D721Med (cell line): ENCODE measurements around the gene ABCA7.

Source experiments
- DNase-seq: peaks from one replicate; pipeline ENCODE4 v3.0.0; 2011; ENCODE audit warnings: low spot score; ENCODE audit not compliant: insufficient read length
- FAIRE-seq: peaks from 2 replicates; lab custom pipeline; 2011; peaks lifted over from hg19 to GRCh38; lab: Jason Lieb, UNC
- TF ChIP-seq, protein P1 (sequence below): IDR thresholded peaks from 2 replicates; pipeline ENCODE4 v1.5.1; 2012; ENCODE audit warnings: mild to moderate bottlenecking, control low read depth; ENCODE audit not compliant: insufficient read depth; ENCODE audit errors: missing control alignments

Gene ABCA7

GRCh38 chr19:1037621-1038064 is 2.3 kb upstream of the ABCA7 start:
- TF ChIP-seq, protein P1, sequence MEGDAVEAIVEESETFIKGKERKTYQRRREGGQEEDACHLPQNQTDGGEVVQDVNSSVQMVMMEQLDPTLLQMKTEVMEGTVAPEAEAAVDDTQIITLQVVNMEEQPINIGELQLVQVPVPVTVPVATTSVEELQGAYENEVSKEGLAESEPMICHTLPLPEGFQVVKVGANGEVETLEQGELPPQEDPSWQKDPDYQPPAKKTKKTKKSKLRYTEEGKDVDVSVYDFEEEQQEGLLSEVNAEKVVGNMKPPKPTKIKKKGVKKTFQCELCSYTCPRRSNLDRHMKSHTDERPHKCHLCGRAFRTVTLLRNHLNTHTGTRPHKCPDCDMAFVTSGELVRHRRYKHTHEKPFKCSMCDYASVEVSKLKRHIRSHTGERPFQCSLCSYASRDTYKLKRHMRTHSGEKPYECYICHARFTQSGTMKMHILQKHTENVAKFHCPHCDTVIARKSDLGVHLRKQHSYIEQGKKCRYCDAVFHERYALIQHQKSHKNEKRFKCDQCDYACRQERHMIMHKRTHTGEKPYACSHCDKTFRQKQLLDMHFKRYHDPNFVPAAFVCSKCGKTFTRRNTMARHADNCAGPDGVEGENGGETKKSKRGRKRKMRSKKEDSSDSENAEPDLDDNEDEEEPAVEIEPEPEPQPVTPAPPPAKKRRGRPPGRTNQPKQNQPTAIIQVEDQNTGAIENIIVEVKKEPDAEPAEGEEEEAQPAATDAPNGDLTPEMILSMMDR: no peak
- DNase-seq (no peak), FAIRE-seq (no peak)

- TF ChIP-seq, protein P1: no peak
- no peak for FAIRE-seq
- no peak for DNase-seq
Measured at GRCh38 chr19:1038978-1039645, 795 bp upstream of the ABCA7 start.

GRCh38 chr19:1040476-1041271 is 767 bp downstream of the ABCA7 start:
- peak; percentile 90 for FAIRE-seq
- TF ChIP-seq, protein P1: no peak

DNA sequence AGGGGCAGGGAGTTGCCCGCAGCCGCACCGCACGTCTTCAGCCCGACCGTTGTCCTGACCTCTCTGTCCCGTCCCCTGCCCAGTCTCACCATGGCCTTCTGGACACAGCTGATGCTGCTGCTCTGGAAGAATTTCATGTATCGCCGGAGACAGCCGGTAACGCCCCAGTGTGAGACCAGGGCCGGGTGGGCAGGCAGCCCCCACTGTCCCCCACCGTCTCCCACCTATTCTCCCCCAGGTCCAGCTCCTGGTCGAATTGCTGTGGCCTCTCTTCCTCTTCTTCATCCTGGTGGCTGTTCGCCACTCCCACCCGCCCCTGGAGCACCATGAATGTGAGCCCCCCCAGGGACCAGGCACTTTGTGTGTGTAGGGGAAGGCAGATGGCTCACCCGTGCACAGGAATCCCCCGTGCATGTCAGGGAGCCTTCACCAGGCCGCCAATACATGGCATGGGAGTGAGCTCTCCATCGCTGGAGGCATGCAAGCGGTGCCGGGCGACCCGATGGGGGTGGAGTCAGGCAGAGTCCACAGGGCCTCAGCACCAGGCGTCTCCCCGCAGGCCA is 1.4 kb downstream of the ABCA7 start:
- TF ChIP-seq, protein P1: no peak
- DNase-seq: no peak
- FAIRE-seq: no peak

More at GRCh38 chr19:1040476-1041271, 767 bp downstream of the ABCA7 start:
- DNase-seq: peak; percentile 98

GRCh38 chr19:1041835-1042685 is 2.2 kb downstream of the ABCA7 start:
- TF ChIP-seq, protein P1: no peak
- no peak for FAIRE-seq
- DNase-seq: no peak

GRCh38 chr19:1042689-1043511 is 3.0 kb downstream of the ABCA7 start:
- TF ChIP-seq, protein P1: peak; percentile 2
- DNase-seq (no peak), FAIRE-seq (no peak)
